KMS-11 (cell line): ENCODE data around the gene NAGK.
"Not testable (repeated sequence)": the region's sequence is repeated elsewhere in the genome, so short reads cannot be mapped to it uniquely, and the experiment has no call there.

Experiments
- H2AFZ ChIP-seq: fragments of 200-600 bp; sonication (generic); 2 replicates; pipeline ENCODE4 v1.6.1; 2016; ENCODE audit warnings: antibody characterized with exemption, mixed run types, low read depth
- H3K27ac ChIP-seq: fragments of 200-600 bp; sonication (generic); 2 replicates; pipeline ENCODE4 v1.6.1; 2016; ENCODE audit warnings: mild to moderate bottlenecking, mixed run types
- H3K27me3 ChIP-seq: fragments of 200-600 bp; sonication (generic); 2 replicates; pipeline ENCODE4 v1.6.1; 2017; ENCODE audit warnings: mild to moderate bottlenecking, low read depth, mixed run types, moderate library complexity; ENCODE audit not compliant: insufficient read depth
- H3K36me3 ChIP-seq: fragments of 200-600 bp; sonication (generic); 2 replicates; pipeline ENCODE4 v1.6.1; 2017; ENCODE audit warnings: mild to moderate bottlenecking, mixed run types; ENCODE audit not compliant: insufficient read depth
- H3K4me1 ChIP-seq: fragments of 200-600 bp; sonication (generic); 2 replicates; pipeline ENCODE4 v1.6.1; 2016; ENCODE audit warnings: mild to moderate bottlenecking, low read depth, mixed run types; ENCODE audit not compliant: poor library complexity, severe bottlenecking
- H3K4me2 ChIP-seq: fragments of 200-600 bp; sonication (generic); 2 replicates; pipeline ENCODE4 v1.7.0; 2016; ENCODE audit warnings: mild to moderate bottlenecking, mixed run types
- H3K4me3 ChIP-seq: fragments of 200-600 bp; sonication (generic); IDR thresholded peaks from 2 replicates; pipeline ENCODE4 v1.6.1; 2017; ENCODE audit warnings: low read depth, low read length, mixed read lengths; ENCODE audit not compliant: insufficient read depth
- H3K79me2 ChIP-seq: fragments of 200-600 bp; sonication (generic); 2 replicates; pipeline ENCODE4 v1.6.1; 2016; ENCODE audit warnings: low read depth, mixed run types; ENCODE audit not compliant: insufficient read depth
- H3K9ac ChIP-seq: fragments of 200-600 bp; sonication (generic); 2 replicates; pipeline ENCODE4 v1.6.1; 2016; ENCODE audit warnings: mild to moderate bottlenecking, mixed run types
- H4K20me1 ChIP-seq: fragments of 200-600 bp; sonication (generic); 2 replicates; pipeline ENCODE4 v1.6.1; 2016; ENCODE audit warnings: mild to moderate bottlenecking, mixed run types; ENCODE audit not compliant: insufficient read depth
- TF ChIP-seq, protein P1 (sequence below): fragments of 200-600 bp; sonication (generic); conservative IDR thresholded peaks from 2 replicates; pipeline ENCODE4 v1.6.1; 2017; ENCODE audit warnings: low read depth, mild to moderate bottlenecking, antibody characterized with exemption, low read length, moderate library complexity, mixed read lengths

NAGK gene

GRCh38 chr2:71100195-71100964 is 31.9 kb downstream of the NAGK start:
- peaks cover 22% of the 10 kb centered on the region for H3K4me1 ChIP-seq
- H3K4me3 ChIP-seq: no peak overlapping the region
- no peaks in the 10 kb centered on the region for H3K27me3 ChIP-seq
- peak overlapping the region; percentile 18; the same call in 1 of the 2 replicates for H2AFZ ChIP-seq
- H3K9ac ChIP-seq: no peak overlapping the region
- no peak overlapping the region for H3K27ac ChIP-seq
- H3K4me2 ChIP-seq: peak overlapping the region; percentile 38
- TF ChIP-seq, protein P1, sequence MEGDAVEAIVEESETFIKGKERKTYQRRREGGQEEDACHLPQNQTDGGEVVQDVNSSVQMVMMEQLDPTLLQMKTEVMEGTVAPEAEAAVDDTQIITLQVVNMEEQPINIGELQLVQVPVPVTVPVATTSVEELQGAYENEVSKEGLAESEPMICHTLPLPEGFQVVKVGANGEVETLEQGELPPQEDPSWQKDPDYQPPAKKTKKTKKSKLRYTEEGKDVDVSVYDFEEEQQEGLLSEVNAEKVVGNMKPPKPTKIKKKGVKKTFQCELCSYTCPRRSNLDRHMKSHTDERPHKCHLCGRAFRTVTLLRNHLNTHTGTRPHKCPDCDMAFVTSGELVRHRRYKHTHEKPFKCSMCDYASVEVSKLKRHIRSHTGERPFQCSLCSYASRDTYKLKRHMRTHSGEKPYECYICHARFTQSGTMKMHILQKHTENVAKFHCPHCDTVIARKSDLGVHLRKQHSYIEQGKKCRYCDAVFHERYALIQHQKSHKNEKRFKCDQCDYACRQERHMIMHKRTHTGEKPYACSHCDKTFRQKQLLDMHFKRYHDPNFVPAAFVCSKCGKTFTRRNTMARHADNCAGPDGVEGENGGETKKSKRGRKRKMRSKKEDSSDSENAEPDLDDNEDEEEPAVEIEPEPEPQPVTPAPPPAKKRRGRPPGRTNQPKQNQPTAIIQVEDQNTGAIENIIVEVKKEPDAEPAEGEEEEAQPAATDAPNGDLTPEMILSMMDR: peak; percentile 83
- no peaks in the 10 kb centered on the region for H3K36me3 ChIP-seq
- no peaks in the 10 kb centered on the region for H4K20me1 ChIP-seq
- H3K79me2 ChIP-seq: no peaks in the 10 kb centered on the region

GRCh38 chr2:71101656-71102055 is 33.2 kb downstream of the NAGK start:
- H3K79me2 ChIP-seq: no peaks in the 10 kb centered on the region
- peak overlapping the region; percentile 18 for H2AFZ ChIP-seq
- peaks cover 22% of the 10 kb centered on the region for H3K4me1 ChIP-seq
- no peak overlapping the region; the same call in 1 of the 2 replicates for H3K9ac ChIP-seq
- H3K36me3 ChIP-seq: no peaks in the 10 kb centered on the region
- peak overlapping the region; percentile 5; the same call in 1 of the 2 replicates for H3K27ac ChIP-seq
- peak overlapping the region; percentile 38 for H3K4me2 ChIP-seq
- no peaks in the 10 kb centered on the region for H3K27me3 ChIP-seq
- H4K20me1 ChIP-seq: no peaks in the 10 kb centered on the region
- TF ChIP-seq, protein P1: no peak
- H3K4me3 ChIP-seq: no peak overlapping the region

GRCh38 chr2:71102981-71103681 is 34.7 kb downstream of the NAGK start:
- Histone ChIP-seq H3K4me3 (no peak overlapping the region), H4K20me1 (no peaks in the 10 kb centered on the region), H2AFZ (no peak overlapping the region), H3K4me1 (peaks cover 22% of the 10 kb centered on the region), H3K27ac (no peak overlapping the region), H3K4me2 (no peak overlapping the region), H3K36me3 (no peaks in the 10 kb centered on the region), H3K9ac (no peak overlapping the region), H3K79me2 (no peaks in the 10 kb centered on the region), H3K27me3 (no peaks in the 10 kb centered on the region)
- TF ChIP-seq, protein P1: no peak

DNA sequence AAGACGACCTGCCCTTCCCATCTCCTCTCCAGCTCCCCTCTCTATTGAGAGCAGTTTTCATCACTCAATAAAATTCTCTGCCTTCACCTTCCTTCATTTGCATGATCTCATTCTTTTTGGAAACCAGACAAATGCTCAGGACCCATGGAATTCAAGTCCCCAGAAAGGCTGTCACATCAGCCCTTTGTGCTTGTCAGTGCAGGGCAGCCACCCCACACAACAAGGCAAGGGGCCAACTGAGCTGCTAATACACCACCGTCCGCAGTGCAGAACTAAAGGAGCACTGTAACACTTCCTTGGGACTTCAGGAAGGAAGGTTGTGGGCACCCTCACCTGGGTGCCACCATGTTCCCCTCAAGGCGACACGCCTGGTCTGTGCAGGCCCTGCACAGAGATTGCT is 35.4 kb downstream of the NAGK start:
- H3K27ac ChIP-seq: no peak overlapping the region
- no peaks in the 10 kb centered on the region for H3K27me3 ChIP-seq
- TF ChIP-seq, protein P1: no peak
- no peak overlapping the region for H3K4me3 ChIP-seq
- H2AFZ ChIP-seq: no peak overlapping the region
- H3K36me3 ChIP-seq: no peaks in the 10 kb centered on the region
- no peaks in the 10 kb centered on the region for H4K20me1 ChIP-seq
- no peak overlapping the region for H3K4me2 ChIP-seq
- H3K9ac ChIP-seq: no peak overlapping the region
- peaks cover 22% of the 10 kb centered on the region for H3K4me1 ChIP-seq
- no peaks in the 10 kb centered on the region for H3K79me2 ChIP-seq

DNA sequence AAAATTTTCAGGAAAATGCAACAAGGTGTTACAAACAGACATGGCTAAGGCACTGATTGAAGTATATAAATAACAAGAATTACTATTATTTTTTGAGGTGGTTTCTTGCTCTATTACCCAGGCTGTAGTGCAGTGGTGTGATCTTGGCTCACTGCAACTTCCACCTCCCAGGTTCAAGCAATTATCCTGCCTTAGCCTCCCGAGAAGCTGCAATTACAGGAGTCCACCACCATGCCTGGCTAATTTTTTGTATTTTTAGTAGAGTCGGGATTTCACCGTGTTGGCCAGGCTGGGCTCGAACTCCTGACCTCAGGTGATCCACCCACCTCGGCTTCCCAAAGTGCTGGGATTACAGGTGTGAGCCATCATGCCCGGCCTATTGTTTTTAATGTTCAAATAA is 38.0 kb downstream of the NAGK start:
- H3K9ac ChIP-seq, H3K27ac ChIP-seq, H3K4me3 ChIP-seq, H3K36me3 ChIP-seq, H3K4me2 ChIP-seq, H3K79me2 ChIP-seq, H3K27me3 ChIP-seq, H4K20me1 ChIP-seq, H2AFZ ChIP-seq: not testable (repeated sequence)
- peaks cover 11% of the 10 kb centered on the region for H3K4me1 ChIP-seq
